Fibroblast of lung (primary cell): Measurements from ENCODE around the gene GPX1.

Experiments
- EZH2 ChIP-seq: IDR thresholded peaks from 2 replicates; pipeline ENCODE4 v1.5.1; 2012; ENCODE audit warnings: low read length, control low read depth, mild to moderate bottlenecking; ENCODE audit errors: missing control alignments
- TF ChIP-seq, protein P1 (sequence below), 2 donors: IDR thresholded peaks in 1 of 2; conservative IDR thresholded peaks in 1 of 2; 1 replicate in 1 of 2; 2 replicates in 1 of 2; pipeline ENCODE4 v1.5.1; 2011 to 2012; ENCODE audit warnings: low read length in 2 of 2, control low read depth in 1 of 2, inconsistent platforms in 1 of 2, low read depth in 1 of 2, mild to moderate bottlenecking in 1 of 2

- TF ChIP-seq, protein P1, sequence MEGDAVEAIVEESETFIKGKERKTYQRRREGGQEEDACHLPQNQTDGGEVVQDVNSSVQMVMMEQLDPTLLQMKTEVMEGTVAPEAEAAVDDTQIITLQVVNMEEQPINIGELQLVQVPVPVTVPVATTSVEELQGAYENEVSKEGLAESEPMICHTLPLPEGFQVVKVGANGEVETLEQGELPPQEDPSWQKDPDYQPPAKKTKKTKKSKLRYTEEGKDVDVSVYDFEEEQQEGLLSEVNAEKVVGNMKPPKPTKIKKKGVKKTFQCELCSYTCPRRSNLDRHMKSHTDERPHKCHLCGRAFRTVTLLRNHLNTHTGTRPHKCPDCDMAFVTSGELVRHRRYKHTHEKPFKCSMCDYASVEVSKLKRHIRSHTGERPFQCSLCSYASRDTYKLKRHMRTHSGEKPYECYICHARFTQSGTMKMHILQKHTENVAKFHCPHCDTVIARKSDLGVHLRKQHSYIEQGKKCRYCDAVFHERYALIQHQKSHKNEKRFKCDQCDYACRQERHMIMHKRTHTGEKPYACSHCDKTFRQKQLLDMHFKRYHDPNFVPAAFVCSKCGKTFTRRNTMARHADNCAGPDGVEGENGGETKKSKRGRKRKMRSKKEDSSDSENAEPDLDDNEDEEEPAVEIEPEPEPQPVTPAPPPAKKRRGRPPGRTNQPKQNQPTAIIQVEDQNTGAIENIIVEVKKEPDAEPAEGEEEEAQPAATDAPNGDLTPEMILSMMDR (conservative IDR thresholded peaks at IDR 0.05 in 1 of 2, IDR thresholded peaks at IDR 0.05 in 1 of 2; ENCODE audit: low read depth in 1 of 2, low read length in 2 of 2), result no peak
- TF ChIP-seq EZH2, result no peak
Measured at GRCh38 chr3:49377483-49377882, 19.3 kb upstream of the GPX1 start.
